GM19463 (cell line): ENCODE measurements around the gene CDKN2B.
A peak's percentile ranks its signal among the peaks of the same experiment; 100 is the strongest.

Experiments used
- ATAC-seq: cut with Tn5 transposase; IDR thresholded peaks from one replicate; pipeline ENCODE4 v1.9.1; 2021; ENCODE audit warnings: mild to moderate bottlenecking, moderate library complexity; ENCODE audit not compliant: unreplicated experiment

The CDKN2B gene

DNA sequence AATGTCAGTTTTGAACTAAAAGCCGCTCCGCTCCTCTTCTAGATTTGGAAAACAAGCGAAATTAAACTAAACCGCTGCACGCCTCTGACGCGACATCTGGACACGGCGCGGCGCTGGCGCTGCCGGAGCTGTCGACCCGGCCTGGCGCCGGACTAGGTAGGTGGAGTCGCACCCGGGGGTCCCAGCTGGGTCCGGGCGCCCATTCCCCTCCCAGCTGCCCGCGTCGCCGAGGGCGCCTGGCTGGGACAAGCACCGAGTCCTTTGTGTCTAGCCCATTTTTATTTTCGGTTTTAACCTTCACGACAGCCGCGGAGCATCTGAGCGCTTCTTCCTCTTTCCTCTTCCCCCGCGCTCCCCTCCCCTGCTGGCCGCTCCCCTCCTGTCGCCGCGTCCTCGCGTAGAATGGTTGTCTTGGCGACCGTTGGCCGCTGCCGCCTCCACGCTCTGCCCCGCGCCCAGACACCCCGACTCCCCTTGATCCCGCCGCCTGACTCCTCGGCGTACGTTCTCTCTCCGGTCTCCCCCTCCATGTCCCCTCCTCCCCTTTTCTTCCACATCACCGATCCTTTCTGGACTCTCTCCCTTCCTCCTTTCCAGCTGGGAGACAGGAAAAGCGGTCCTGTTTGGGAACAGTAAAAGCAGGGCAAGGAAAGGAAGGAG lies 14.0 kb downstream of the CDKN2B start:
- peak; percentile 83 for ATAC-seq

DNA sequence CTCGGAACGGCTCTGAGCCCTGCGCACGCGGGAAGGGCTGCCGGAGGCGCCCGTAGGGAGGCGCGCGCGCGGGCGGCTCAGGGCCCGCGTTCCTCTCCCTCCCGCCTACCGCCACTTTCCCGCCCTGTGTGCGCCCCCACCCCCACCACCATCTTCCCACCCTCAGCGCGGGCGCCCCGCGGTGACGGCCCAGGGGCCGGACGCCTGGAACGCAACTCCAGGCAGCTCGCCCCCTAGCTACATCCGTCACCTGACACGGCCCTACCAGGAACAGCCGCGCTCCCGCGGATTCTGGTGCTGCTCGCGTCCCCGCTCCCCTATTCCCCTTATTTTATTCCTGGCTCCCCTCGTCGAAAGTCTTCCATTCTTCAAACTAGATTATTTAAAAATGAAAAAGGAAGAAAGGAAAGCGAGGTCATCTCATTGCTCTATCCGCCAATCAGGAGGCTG lies 14.5 kb downstream of the CDKN2B start, which contains the start of gene CDKN2B-AS1:
CDKN2B-AS1 (plus strand) TSS at position 236 of the 450 bp plus-strand sequence.
- ATAC-seq: peak; percentile 42

DNA sequence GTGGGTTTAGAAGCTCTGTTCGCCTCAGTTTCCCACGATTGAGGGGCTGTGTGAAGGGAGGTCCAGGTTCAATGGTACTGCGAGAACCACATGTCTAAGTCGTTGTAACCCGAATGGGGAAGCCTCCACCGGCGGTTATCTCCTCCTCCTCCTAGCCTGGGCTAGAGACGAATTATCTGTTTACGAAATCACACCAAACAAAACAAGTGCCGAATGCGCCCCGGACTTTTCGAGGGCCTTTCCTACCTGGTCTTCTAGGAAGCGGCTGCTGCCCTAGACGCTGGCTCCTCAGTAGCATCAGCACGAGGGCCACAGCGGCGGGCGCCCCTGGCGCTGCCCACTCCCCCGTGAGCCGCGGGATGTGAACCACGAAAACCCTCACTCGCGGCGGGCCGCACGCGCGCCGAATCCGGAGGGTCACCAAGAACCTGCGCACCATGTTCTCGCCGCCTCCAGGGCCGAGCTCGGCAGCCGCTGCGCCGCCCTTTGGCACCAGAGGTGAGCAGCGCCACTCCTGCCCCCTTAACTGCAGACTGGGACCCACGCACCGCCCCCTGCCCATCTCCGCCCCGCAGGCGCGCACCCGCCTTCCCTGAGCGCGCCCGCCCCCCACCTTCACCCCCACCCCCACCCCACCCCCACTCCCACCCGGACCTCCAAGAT lies 15.1 kb downstream of the CDKN2B start, which contains the start of gene CDKN2A:
CDKN2A (minus strand) TSS at position 500 of the 663 bp plus-strand sequence.
- ATAC-seq: peak; percentile 39

DNA sequence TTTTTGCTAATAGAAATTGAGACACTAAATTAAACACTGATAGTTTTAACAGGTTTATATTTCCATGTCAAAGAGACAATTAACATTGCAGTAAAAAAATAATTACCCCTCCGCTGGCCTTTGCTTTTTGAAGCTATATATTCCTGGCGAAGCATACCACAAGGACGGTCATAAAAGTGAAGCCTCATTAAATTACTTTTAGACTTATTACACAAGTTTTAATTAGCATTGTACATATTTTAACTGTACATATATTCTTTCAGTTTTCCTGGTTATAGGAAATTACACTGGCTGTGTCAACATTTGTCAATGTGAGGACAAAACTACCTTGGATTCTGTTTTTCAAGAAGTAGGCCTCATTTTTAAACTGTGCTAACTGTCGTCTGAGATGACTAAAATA lies 16.1 kb downstream of the CDKN2B start:
- no peak for ATAC-seq

DNA sequence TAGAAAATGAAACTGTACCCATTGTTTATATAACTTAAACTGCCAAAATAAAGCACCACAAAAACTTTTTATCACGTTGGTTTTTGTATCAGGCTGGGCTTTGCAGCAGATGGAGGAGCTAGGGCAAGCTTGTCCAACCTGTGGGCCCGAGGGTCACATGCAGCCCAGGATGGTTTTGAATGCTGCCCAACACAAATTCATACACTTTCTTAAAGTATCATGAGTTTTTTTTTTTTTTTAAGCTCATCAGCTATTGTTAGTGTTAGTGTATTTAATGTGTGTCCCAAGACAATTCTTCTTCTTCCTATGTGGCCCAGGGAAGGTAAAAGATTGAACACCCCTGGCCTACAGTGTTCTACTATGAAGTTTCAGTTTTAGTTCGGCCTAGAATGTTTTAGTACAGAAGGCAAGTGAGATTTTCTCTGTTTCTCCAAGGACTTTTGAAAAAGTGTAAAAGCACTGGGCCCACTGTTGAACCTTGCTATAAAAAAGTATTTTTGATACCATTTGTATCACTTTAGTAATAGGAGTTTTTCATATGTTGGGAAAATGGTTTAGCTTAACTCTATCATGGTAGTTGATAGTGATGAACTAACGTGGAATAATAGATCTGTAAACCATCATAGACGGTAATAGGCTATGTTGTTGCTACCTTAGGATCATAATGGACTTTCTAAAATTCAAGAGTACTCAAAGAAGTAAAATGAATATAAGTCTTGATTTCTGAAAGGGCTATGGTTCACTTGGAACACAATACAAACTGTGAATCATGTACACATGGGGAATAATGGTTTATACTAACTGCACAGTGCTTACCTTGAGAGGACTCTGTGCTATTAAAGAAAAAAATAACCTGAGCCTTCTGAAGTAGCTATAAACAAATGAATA lies 17.8 kb downstream of the CDKN2B start:
- ATAC-seq: no peak

DNA sequence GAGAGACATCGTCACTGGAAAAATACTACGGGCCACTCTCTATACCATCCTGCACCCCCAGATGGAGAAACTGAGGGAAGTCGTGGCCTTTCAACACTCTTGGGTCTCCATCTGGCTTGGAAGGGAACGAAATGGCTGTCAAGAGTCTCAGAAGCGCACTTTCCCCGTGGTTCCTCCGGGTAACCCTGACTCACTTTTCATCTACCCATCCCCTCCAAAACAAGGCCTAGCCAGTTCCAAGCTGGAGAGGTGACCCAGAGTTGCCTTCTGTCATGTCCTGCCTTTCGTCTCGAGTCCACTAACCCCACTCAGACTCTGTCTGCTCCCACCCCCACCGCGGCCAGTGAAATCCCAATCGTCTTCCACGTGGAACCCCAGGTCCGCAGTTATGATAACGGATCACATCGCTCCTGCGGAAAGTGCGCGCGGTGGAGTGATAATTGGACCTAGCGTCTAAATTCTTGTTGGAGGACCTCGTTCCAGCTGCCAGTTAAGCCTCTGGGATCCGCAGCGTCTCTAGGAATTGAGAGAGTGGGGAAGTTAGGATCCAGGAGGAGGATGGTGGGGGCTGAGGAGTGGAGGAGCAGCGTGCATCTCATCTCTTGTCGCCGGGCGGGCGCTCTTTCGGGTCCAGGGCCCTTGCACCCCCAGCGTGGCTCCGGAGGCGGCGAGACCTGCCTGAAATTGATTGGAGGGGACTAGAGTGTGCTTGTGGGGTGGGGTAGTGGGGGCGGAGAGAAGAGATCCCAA lies 19.5 kb downstream of the CDKN2B start:
- no peak for ATAC-seq

DNA sequence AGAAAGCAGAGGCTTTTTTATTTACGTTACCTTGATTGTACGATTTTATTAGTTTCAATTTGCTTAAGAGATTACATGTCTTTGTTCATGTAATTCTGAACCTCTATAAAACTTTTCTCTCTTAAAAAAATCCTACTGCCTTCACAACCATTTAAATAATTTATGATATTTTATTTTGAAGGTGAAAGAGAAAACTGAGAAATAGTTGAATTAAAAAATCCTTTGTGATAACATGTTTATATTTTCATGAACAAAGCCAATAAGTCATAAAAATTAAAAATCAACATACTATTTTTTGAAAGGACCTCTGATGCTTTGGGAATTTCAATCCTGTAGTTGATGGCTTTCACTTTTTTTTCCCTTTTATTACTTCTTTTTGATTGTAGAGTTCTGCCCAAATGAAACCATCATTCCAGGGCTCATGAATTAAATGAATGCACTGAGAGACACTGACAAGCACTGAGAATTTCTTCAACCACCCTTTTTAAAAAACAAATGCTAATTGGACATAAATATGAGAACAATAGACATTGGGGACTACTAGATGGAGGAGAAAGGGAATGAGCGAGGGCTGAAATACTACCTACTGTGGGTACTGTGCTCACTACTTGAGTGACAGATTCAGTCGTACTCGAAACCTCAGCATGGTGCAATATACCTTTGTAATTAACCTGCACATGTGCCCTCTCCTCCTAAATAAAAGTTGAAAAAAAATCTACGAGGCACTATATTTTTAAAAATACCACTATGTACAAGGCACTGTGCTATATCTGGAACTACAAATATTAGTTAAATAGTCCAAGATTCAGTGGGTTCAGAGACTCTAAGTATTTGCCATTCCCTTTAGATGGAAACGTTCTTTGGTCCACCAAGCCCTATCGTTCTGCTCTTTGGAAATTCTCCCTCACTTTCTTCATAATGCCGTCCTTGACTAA lies 20.8 kb downstream of the CDKN2B start:
- no peak for ATAC-seq

DNA sequence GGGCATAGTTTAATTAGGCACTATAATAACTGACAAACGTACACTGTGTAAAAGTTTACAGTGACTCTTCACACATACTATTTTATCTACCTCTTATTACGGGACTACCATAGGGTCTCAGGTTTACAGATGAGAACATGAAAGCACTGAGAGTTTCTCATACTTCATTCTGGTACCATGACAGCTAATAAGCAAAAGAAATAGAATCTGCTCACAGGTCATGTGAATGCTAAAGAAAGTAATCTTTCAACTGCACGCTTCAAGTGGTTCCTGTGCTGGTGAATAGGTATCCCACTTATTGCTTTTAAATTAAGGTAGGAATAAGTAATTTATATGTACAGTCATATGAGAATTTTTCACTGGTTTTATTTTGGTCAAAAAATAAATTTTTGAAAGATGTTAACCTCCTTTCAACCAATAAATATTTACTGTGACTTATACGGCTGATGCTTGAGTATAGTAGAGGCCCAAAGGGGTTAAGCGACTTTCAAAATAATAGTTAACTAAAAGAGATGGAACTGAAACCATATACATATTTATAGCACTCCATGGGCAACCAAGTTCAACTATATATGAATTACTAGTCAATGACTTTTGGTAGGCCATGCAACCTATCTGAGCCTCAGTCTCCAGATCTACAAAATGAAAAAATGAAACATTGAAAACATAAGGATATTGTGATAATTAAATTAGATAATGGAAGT lies 23.0 kb downstream of the CDKN2B start:
- peak; percentile 73 for ATAC-seq

DNA sequence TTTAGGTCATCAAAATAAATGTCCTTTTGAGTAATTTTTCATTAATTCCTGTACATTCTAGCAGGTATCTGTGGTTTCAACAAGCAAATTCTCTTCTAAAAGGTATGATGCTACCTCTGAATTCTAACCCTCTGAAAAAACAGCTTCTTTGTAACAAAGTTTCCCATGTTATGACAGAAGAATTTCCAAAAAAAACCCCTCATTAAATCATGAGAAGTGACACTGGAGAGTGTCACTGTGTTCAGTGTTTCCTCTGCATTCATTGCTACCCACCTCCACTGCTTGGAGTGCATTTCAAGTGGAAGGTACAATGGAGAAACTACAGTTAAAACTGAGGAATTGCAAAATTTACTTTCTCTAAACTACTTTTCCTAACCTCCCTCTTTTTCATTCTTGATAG lies 25.0 kb downstream of the CDKN2B start:
- no peak for ATAC-seq

DNA sequence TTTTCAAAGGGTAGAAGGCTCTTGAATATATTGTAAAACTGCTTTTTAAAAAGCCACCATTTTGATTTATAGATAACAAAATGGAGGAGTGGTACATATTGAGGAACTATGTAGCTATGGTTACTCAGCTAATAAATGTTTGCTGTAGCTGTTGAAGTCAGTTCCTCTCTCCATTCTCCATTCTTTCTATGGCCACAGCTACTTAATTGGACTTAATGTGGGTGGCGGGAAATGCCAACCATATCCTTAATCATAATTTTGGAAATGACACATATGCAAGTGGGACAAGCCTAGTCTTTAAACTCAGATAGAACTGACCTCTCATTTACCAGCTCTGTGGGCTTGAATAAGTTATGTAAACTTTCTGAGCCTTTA lies 25.6 kb downstream of the CDKN2B start:
- ATAC-seq: no peak

DNA sequence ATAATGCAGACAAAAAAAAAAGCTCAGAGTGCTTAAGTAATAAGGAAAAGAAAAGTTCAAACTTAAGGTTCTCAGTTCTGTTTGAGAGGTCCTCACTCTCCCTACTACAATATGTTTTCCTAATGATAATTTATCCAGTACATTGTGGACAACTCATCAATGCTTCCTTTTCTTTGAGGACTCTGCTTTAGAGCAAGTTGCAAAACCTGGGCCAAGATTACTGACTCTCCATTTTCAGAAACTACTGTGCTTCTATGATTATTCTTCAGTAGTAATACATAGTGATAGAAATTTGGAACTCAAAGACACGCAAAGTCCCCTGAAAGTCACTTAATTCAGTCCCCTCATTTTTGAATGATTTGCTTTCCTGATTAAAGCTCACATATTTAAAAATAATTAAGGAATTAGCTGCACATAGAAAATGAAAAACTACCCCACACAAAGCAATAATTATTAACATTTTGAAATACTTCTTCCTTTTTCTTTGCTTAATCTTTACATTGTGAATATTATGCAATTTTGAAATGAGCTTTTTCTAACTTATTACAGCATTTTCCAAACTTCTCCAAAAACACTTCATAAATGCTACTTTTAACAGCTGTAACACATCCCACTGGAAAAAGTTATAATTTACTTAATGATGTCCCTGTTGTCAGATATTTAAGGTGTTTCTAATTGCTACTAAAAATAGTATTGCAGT lies 26.1 kb downstream of the CDKN2B start:
- no peak for ATAC-seq

DNA sequence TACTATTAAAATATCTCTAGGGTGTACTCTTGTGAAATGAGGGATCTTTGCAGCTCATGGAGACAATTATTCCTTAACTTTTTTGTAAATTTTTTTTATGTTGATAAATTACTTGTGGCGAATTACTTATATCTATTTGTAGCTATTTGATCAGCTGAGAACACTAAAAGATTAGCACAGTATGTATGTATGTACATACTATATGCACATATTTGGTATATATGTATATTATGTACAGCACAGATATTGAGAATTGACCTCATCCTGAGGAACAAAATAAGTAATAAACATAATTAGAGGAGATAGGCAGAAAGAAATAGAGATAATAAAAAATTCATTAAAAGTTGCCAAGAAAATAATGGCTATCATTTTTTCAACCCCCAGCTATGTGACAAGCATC lies 26.7 kb downstream of the CDKN2B start:
- ATAC-seq: no peak

DNA sequence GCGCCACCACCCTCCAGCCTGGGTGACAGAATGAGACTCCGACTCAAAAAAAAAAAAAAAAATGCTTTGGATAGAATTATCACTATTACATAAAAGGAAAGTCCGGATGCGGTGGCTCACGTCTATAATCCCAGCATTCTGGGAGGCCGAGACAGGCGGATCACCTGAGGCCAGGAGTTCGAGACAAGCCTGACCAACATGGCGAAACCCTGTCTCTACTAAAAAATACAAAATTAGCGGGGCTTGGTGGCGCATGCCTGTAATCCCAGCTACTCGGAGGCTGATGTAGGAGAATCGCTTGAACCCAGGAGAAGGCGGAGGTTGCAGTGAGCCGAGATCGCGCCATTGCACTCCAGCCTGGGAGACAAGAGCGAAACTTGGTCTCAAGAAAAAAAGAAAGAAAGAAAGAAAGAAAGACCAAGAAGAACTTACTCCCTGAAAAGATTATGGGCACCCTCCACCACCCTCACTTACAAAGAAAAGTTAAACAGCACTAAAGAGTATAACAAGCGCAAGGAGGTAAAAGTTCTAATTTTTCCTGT lies 32.7 kb downstream of the CDKN2B start:
- no peak for ATAC-seq

DNA sequence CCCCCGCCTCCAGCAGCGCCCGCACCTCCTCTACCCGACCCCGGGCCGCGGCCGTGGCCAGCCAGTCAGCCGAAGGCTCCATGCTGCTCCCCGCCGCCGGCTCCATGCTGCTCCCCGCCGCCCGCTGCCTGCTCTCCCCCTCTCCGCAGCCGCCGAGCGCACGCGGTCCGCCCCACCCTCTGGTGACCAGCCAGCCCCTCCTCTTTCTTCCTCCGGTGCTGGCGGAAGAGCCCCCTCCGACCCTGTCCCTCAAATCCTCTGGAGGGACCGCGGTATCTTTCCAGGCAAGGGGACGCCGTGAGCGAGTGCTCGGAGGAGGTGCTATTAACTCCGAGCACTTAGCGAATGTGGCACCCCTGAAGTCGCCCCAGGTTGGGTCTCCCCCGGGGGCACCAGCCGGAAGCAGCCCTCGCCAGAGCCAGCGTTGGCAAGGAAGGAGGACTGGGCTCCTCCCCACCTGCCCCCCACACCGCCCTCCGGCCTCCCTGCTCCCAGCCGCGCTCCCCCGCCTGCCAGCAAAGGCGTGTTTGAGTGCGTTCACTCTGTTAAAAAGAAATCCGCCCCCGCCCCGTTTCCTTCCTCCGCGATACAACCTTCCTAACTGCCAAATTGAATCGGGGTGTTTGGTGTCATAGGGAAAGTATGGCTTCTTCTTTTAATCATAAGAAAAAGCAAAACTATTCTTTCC lies 34.2 kb downstream of the CDKN2B start:
- peak; percentile 71 for ATAC-seq

DNA sequence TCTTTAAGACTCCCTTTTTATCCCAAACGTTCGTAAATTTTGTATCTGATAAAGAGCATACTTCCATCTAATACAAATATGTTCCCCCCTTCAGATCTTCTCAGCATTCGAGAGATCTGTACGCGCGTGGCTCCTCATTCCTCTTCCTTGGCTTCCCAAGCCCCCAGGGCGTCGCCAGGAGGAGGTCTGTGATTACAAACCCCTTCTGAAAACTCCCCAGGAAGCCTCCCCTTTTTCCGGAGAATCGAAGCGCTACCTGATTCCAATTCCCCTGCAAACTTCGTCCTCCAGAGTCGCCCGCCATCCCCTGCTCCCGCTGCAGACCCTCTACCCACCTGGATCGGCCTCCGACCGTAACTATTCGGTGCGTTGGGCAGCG lies 34.8 kb downstream of the CDKN2B start:
- no peak for ATAC-seq

DNA sequence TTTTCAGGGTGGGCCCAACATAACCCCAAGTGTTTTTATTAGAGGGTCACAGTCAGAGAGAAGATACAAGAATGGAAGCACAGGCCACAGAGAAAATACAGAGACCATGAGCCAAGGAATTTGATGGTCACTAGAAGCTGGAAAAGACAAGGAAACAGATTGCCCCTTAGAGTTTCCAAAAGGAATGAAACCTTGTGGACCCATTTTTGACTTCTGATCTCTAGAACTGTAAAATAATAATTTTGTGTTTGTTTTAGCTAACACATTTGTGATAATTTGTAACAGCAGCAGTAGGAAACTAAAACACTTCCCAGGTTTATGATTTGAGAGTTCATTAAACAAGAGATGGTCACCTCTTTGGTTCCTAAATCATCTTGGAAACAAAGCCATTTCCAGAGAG lies 36.7 kb downstream of the CDKN2B start:
- no peak for ATAC-seq

DNA sequence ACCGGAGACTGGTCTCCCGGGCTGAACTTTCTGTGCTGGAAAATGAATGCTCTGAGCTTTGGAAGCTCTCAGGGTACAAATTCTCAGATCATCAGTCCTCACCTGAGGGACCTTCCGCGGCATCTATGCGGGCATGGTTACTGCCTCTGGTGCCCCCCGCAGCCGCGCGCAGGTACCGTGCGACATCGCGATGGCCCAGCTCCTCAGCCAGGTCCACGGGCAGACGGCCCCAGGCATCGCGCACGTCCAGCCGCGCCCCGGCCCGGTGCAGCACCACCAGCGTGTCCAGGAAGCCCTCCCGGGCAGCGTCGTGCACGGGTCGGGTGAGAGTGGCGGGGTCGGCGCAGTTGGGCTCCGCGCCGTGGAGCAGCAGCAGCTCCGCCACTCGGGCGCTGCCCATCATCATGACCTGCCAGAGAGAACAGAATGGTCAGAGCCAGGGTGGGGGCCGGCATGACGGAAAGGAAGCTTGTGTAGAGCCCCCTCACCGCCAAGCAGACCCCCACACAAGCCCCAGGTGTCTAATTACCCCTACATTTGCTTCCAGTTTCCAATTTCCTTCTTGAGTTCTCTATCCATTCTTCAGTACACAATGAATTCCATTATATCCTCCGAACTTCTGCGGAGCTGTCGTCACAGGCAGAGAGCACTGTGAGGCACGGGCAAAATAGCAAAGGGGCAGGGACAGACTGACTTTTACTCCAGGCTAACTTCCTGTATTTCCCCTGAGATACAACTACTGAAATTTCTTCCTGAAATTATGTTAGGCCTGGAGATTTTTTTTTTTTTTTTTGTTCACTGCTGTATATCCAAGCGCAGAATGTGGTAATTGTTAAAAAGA lies 38.1 kb downstream of the CDKN2B start:
- ATAC-seq: no peak
